ENCODE measurements around the gene EME2. TPM values are rescaled to one million over a fixed set of nuclear protein-coding genes. Genes with fewer than 3 reads are reported as not detected.

Gene EME2
- polyA plus RNA-seq, 1 donor from 2014 or later = 21.2 TPM

DNA sequence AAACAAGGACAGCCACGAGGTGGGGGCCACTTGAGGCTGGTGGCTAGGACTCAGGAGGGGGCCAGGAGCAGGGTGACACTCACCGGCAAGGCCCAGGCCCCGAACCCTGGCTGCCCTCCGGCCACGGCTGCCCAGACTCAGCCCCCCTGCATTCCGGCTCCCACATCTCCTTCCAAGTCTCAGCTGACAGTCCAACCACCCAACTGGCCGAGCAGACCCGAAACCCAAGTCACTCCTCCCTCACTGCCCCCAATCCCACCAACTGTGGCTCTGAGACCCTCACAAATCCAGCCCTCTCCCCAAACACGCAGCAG, 44.6 kb downstream of the EME2 start:
- H3K4me3 ChIP-seq (ENCODE audit: low read length) = no peak overlapping the region
- no peaks in the 10 kb centered on the region for H4K20me1 ChIP-seq (ENCODE audit: insufficient read depth)
- no peaks in the 10 kb centered on the region for H3F3A ChIP-seq (ENCODE audit: insufficient read depth, low read length, poor library complexity, severe bottlenecking)
- H3K79me2 ChIP-seq (replicated peaks; ENCODE audit: insufficient read depth, low read length) = no peaks in the 10 kb centered on the region
- H3K36me3 ChIP-seq (ENCODE audit: insufficient read depth, low read length) = no peaks in the 10 kb centered on the region
- H2AFZ ChIP-seq (ENCODE audit: low read depth, low read length) = no peak overlapping the region
- H3K27me3 ChIP-seq (ENCODE audit: insufficient read depth, low read depth, low read length) = no peaks in the 10 kb centered on the region
- TF ChIP-seq REST (IDR thresholded peaks at IDR 0.05; ENCODE audit: borderline replicate concordance) = no peak
- no peaks in the 10 kb centered on the region for H3K9me3 ChIP-seq (ENCODE audit: low read length)
- no peak overlapping the region for H3K4me2 ChIP-seq (ENCODE audit: low read length)
- H3K9me2 ChIP-seq (ENCODE audit: insufficient read depth, low read length) = no peaks in the 10 kb centered on the region
- H3K27ac ChIP-seq (ENCODE audit: low read length) = no peak overlapping the region
- H3K9ac ChIP-seq (ENCODE audit: low read length) = no peak overlapping the region

DNA sequence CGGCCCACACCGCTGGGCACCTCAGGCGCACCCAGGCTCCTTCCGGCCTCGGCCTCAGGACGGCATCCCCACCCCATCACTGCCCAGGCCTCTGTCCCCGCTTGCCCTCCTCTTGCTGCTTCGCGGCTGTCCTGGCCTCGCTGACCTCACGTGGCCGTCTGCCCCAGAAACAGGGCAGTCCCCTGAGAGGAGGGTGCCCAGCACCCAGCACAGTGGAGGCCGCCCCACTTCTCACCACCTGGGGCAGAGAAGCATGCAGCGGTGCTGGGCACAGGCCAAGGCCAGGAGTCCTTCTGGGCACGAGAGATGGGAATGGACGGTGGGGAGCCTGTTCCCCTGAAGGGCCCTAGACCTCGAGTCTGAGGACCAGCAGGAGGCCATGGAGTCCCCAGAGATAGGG, 45.1 kb downstream of the EME2 start:
- no peaks in the 10 kb centered on the region for H4K20me1 ChIP-seq (ENCODE audit: insufficient read depth)
- H3K9ac ChIP-seq (ENCODE audit: low read length) = no peak overlapping the region
- no peaks in the 10 kb centered on the region for H3K27me3 ChIP-seq (ENCODE audit: insufficient read depth, low read depth, low read length)
- H3K4me3 ChIP-seq (ENCODE audit: low read length) = no peak overlapping the region
- no peak overlapping the region for H2AFZ ChIP-seq (ENCODE audit: low read depth, low read length)
- H3K9me3 ChIP-seq (ENCODE audit: low read length) = no peaks in the 10 kb centered on the region
- no peak overlapping the region for H3K27ac ChIP-seq (ENCODE audit: low read length)
- no peaks in the 10 kb centered on the region for H3K36me3 ChIP-seq (ENCODE audit: insufficient read depth, low read length)
- no peaks in the 10 kb centered on the region for H3F3A ChIP-seq (ENCODE audit: insufficient read depth, low read length, poor library complexity, severe bottlenecking)
- TF ChIP-seq CTCF (IDR thresholded peaks at IDR 0.05; ENCODE audit: poor library complexity, severe bottlenecking) (no peak), EZH2 (IDR thresholded peaks at IDR 0.05; ENCODE audit: borderline replicate concordance, insufficient read depth, low read length, poor library complexity, severe bottlenecking) (no peak), POLR2AphosphoS5 (IDR thresholded peaks at IDR 0.05) (no peak), MXI1 (conservative IDR thresholded peaks at IDR 0.05; ENCODE audit: poor library complexity, severe bottlenecking) (no peak), REST (IDR thresholded peaks at IDR 0.05; ENCODE audit: borderline replicate concordance) (no peak), SMC3 (conservative IDR thresholded peaks at IDR 0.05; ENCODE audit: poor library complexity) (no peak), RAD21 (conservative IDR thresholded peaks at IDR 0.05) (no peak), TAF1 (IDR thresholded peaks at IDR 0.05; ENCODE audit: low read depth) (no peak)
- no peak overlapping the region for H3K4me2 ChIP-seq (ENCODE audit: low read length)
- H3K79me2 ChIP-seq (replicated peaks; ENCODE audit: insufficient read depth, low read length) = no peaks in the 10 kb centered on the region
- H3K9me2 ChIP-seq (ENCODE audit: insufficient read depth, low read length) = no peaks in the 10 kb centered on the region
